Spleen (tissue), 11 donors: ENCODE measurements around the gene WDR91. TPM values are rescaled to one million over a fixed set of nuclear protein-coding genes. Genes with fewer than 3 reads are reported as not detected.

Experiments used
- DNase-seq: peaks from one replicate; pipeline ENCODE4 v3.0.0-alpha.2; 2020
- H3K27ac ChIP-seq, 8 donors: fragments of 200-600 bp; sonication (generic) in 7 of 8; 1 replicate in 4 of 8; 2 replicates in 4 of 8; pipeline versions ENCODE4 v1.5.0 to v1.8.0; 2016 to 2021; ENCODE audit warnings: inconsistent platforms in 4 of 8, mild to moderate bottlenecking in 4 of 8, moderate library complexity in 1 of 8
- H3K27me3 ChIP-seq, 7 donors: fragments of 200-600 bp; sonication (generic) in 6 of 7; replicated peaks in 1 of 7; 1 replicate in 4 of 7; 2 replicates in 3 of 7; pipeline versions ENCODE4 v1.5.0 to v1.8.0; 2016 to 2021; ENCODE audit warnings: inconsistent platforms in 3 of 7, mild to moderate bottlenecking in 1 of 7
- H3K36me3 ChIP-seq, 6 donors: fragments of 200-600 bp; sonication (generic) in 5 of 6; 1 replicate in 4 of 6; 2 replicates in 2 of 6; pipeline versions ENCODE4 v1.5.0 to v1.8.0; 2016 to 2021; ENCODE audit warnings: inconsistent platforms in 2 of 6
- H3K4me1 ChIP-seq, 6 donors: fragments of 200-600 bp; sonication (generic) in 5 of 6; 1 replicate in 3 of 6; 2 replicates in 3 of 6; pipeline versions ENCODE4 v1.5.0 to v1.8.0; 2016 to 2021; ENCODE audit warnings: inconsistent platforms in 3 of 6
- H3K4me3 ChIP-seq, 8 donors: fragments of 200-600 bp; sonication (generic) in 7 of 8; 1 replicate in 4 of 8; 2 replicates in 4 of 8; pipeline versions ENCODE4 v1.5.0 to v1.8.0; 2016 to 2021; ENCODE audit warnings: inconsistent platforms in 4 of 8, mild to moderate bottlenecking in 4 of 8, moderate library complexity in 2 of 8
- H3K9me3 ChIP-seq, 8 donors: fragments of 200-600 bp; sonication (generic) in 7 of 8; 1 replicate in 4 of 8; 2 replicates in 4 of 8; pipeline versions ENCODE4 v1.5.0 to v1.8.0; 2016 to 2021; ENCODE audit warnings: inconsistent platforms in 4 of 8
- POLR2A ChIP-seq, 3 donors: fragments of 450-650 bp; IDR thresholded peaks; one replicate each; pipeline ENCODE4 v1.5.1; 2017; ENCODE audit warnings: antibody characterized with exemption in 3 of 3, mild to moderate bottlenecking in 1 of 3
- POLR2AphosphoS5 ChIP-seq, 3 donors: sonication (generic); formaldehyde crosslinking; IDR thresholded peaks; one replicate each; pipeline ENCODE4 v1.5.1; 2017; ENCODE audit warnings: antibody characterized with exemption in 3 of 3
- whole genome bisulfite sequencing, 5 donors: extraction: QIAGEN DNeasy Blood & Tissue Kit in 3 of 5; methylation state at CpG; one replicate each; pipeline versions ENCODE4 v1.1.5 to v1.1.7; 2013 to 2018; 5-methylcytosine and 5-hydroxymethylcytosine counted together
- intact Hi-C: fragments of 100-400 bp; cut with DNase I; formaldehyde crosslinking; loops from one replicate; pipeline ENCODE4 v1.15.0; 2023; ENCODE audit warnings: low total_unique reads
- polyA plus RNA-seq, 3 donors: library from polyadenylated mRNA; stranded (reverse); fragments of 200-250 nt; gene quantifications; one replicate each; pipeline ENCODE4 v1.2.1, GENCODE V29; 2013
- total RNA-seq, 7 donors: library from RNA; depleted of rRNA in 3 of 7; stranded (reverse); fragments of >200 nt in 3 of 7; fragmentation: NEBNext Ultra II Directional in 4 of 7; extraction: Animal tissue kit (Norgen Biotek cat#: 25700) in 4 of 7; gene quantifications; one replicate each; pipeline versions ENCODE4 v1.1.0 to v1.2.1, GENCODE V29; 2016 to 2021
- TF ChIP-seq, protein P1 (sequence below), 11 experiments: fragments of 200-600 bp in 7 of 11; fragments of 450-650 bp in 4 of 11; sonication (generic) in 4 of 11; IDR thresholded peaks in 8 of 11; conservative IDR thresholded peaks in 3 of 11; 1 replicate in 7 of 11; 2 replicates in 4 of 11; pipeline versions ENCODE4 v1.4.0 to v1.8.0; 2016 to 2021; ENCODE audit warnings: antibody characterized with exemption in 11 of 11, inconsistent platforms in 4 of 11, mild to moderate bottlenecking in 1 of 11
- donor health status: healthy with polysubstance abuse.
- donor health status: DM: no; HTN: no; CAD: no; lungs with moderate emphysema.
- donor health status: DM: no; HTN: no; CAD: no.
- donor health status: Bipolar disorder and iron deficiency.
- donor health status: healthy.
- donor health status: DM: no; HTN: no; CAD: no.
- donor health status: DM: yes; HTN: yes; CAD: no.

WDR91 gene
- total and polyA plus RNA-seq, 10 donors = 6.9 to 31.3 (median 21.0) TPM

DNA sequence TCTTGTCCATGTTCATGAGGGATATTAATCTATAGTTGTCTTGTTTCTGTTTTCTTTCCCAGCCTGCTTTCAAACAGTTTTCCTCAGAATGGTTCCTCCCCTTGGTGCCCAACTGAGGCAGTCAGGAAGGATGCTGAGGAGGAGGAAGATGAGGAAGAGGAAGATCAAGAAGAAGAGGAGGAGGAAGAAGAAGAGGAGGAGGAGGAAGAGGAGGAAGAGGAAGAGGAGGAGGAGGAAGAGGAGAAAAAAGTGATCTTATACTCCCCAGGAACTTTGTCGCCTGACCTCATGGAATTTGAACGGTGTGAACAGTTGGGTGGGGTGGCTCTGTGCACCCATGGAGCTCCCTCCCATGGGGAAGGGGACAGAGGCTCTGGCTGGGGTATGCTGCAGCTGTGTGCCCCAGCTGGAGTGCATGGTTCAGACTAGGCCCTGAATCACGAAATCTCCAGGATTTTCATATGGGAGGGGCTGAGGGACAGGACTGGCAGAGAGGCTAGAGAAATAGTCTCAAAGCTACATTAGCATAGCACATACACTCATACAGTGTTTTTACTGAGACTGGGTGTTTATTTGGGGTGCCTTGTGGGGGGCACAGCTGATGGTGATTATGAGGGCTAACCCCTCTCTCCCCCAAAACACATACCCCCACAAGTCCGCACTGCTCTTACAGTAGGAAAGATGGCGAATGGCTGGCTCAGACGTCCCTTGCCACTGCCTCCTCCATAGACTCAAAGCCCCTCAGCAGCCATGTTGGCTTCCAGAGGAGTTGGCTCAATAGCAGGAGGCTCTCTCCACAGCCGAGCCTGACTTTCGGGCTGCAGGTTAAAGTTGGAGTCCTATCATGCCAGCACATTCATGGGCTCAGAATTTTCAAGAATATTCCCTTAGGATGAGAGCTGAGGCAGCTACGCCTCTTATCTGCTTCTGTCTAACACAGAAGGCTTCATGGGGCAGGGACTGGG lies 34.2 kb upstream of the WDR91 start:
- Histone ChIP-seq H3K9me3 (no peaks in the 10 kb centered on the region), H3K4me1 (peaks cover 0 to 6% (median 0%) of the 10 kb centered on the region in 6 donors), H3K27ac (no peak overlapping the region), H3K27me3 (no peaks in the 10 kb centered on the region), H3K36me3 (no peaks in the 10 kb centered on the region), H3K4me3 (no peak overlapping the region)
- TF ChIP-seq POLR2A (IDR thresholded peaks at IDR 0.05) (no peak), POLR2AphosphoS5 (IDR thresholded peaks at IDR 0.05) (no peak)
- TF ChIP-seq, protein P1, sequence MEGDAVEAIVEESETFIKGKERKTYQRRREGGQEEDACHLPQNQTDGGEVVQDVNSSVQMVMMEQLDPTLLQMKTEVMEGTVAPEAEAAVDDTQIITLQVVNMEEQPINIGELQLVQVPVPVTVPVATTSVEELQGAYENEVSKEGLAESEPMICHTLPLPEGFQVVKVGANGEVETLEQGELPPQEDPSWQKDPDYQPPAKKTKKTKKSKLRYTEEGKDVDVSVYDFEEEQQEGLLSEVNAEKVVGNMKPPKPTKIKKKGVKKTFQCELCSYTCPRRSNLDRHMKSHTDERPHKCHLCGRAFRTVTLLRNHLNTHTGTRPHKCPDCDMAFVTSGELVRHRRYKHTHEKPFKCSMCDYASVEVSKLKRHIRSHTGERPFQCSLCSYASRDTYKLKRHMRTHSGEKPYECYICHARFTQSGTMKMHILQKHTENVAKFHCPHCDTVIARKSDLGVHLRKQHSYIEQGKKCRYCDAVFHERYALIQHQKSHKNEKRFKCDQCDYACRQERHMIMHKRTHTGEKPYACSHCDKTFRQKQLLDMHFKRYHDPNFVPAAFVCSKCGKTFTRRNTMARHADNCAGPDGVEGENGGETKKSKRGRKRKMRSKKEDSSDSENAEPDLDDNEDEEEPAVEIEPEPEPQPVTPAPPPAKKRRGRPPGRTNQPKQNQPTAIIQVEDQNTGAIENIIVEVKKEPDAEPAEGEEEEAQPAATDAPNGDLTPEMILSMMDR (IDR thresholded peaks at IDR 0.05 in 8 of 11, conservative IDR thresholded peaks at IDR 0.05 in 3 of 11) = no peak
- DNase-seq = no peak
- 90 to 94% (median 91%) methylated on average over 9 of the region's 9 CpGs for WGBS, 5 donors
- intact Hi-C loops = no loop called here

GRCh38 chr7:135242096-135242684 lies 30.9 kb upstream of the WDR91 start:
- Histone ChIP-seq H3K36me3 (no peaks in the 10 kb centered on the region), H3K4me1 (no peaks in the 10 kb centered on the region), H3K27ac (no peak overlapping the region), H3K9me3 (no peaks in the 10 kb centered on the region), H3K27me3 (peaks cover 0 to 11% (median 0%) of the 10 kb centered on the region in 7 donors), H3K4me3 (no peak overlapping the region)
- intact Hi-C loops = no loop called here
- no peak for TF ChIP-seq POLR2A (IDR thresholded peaks at IDR 0.05)
- TF ChIP-seq, protein P1 (IDR thresholded peaks at IDR 0.05 in 8 of 11, conservative IDR thresholded peaks at IDR 0.05 in 3 of 11) = no peak
- no peak for TF ChIP-seq POLR2AphosphoS5 (IDR thresholded peaks at IDR 0.05)
- WGBS, 5 donors = 68 to 81% (median 78%) methylated on average over 5 of the region's 5 CpGs
- no peak for DNase-seq

- Histone ChIP-seq H3K9me3 (no peaks in the 10 kb centered on the region), H3K4me3 (no peak overlapping the region), H3K36me3 (no peaks in the 10 kb centered on the region), H3K27ac (no peak overlapping the region), H3K4me1 (peaks cover 0 to 7% (median 0%) of the 10 kb centered on the region in 6 donors), H3K27me3 (peaks cover 0 to 11% (median 0%) of the 10 kb centered on the region in 7 donors)
- intact Hi-C loops = no loop called here
- 82 to 91% (median 85%) methylated on average over 9 of the region's 9 CpGs for WGBS, 5 donors
- DNase-seq = no peak
- no peak for TF ChIP-seq POLR2A (IDR thresholded peaks at IDR 0.05)
- TF ChIP-seq, protein P1 (IDR thresholded peaks at IDR 0.05 in 8 of 11, conservative IDR thresholded peaks at IDR 0.05 in 3 of 11) = no peak
- TF ChIP-seq POLR2AphosphoS5 (IDR thresholded peaks at IDR 0.05) = no peak
Observed at GRCh38 chr7:135240441-135240840, 29.1 kb upstream of the WDR91 start.

- peaks cover 0 to 7% (median 0%) of the 10 kb centered on the region in 6 donors for H3K4me1 ChIP-seq
- TF ChIP-seq POLR2AphosphoS5 (IDR thresholded peaks at IDR 0.05) (no peak), POLR2A (IDR thresholded peaks at IDR 0.05) (no peak)
- TF ChIP-seq, protein P1 (IDR thresholded peaks at IDR 0.05 in 8 of 11, conservative IDR thresholded peaks at IDR 0.05 in 3 of 11) = no peak
- peaks cover 0 to 11% (median 0%) of the 10 kb centered on the region in 7 donors for H3K27me3 ChIP-seq
- intact Hi-C loops = no loop called here
- H3K4me3 ChIP-seq = no peak overlapping the region
- no peak for DNase-seq
- no peaks in the 10 kb centered on the region for H3K9me3 ChIP-seq
- no peaks in the 10 kb centered on the region for H3K36me3 ChIP-seq
- 90 to 98% (median 96%) methylated on average over 6 to 7 of the region's 7 CpGs for WGBS, 5 donors
- no peak overlapping the region for H3K27ac ChIP-seq
Observed at GRCh38 chr7:135239263-135239662, 27.9 kb upstream of the WDR91 start.
